Tibial nerve (tissue), 4 donors: Measurements from ENCODE around the gene OPCML. TPM values are rescaled to one million over a fixed set of nuclear protein-coding genes. Genes with fewer than 3 reads are reported as not detected.

Experiments
- DNase-seq, 2 donors: peaks; one replicate each; pipeline ENCODE4 v3.0.0-alpha.2; 2019; ENCODE audit warnings: low spot score in 2 of 2
- H3K27ac ChIP-seq, 4 donors: fragments of 200-600 bp; sonication (generic) in 3 of 4; one replicate each; pipeline ENCODE4 v1.5.1; 2017 to 2019; ENCODE audit warnings: mild to moderate bottlenecking in 1 of 4
- H3K27me3 ChIP-seq, 2 donors: fragments of 200-600 bp; sonication (generic) in 1 of 2; one replicate each; pipeline versions ENCODE4 v1.5.1 to v1.6.0; 2017 to 2019
- H3K36me3 ChIP-seq, 3 donors: fragments of 200-600 bp; sonication (generic); one replicate each; pipeline ENCODE4 v1.5.1; 2018 to 2019
- H3K4me1 ChIP-seq, 4 donors: fragments of 200-600 bp; sonication (generic) in 3 of 4; one replicate each; pipeline ENCODE4 v1.5.1; 2017 to 2019
- H3K4me3 ChIP-seq, 4 donors: fragments of 200-600 bp; sonication (generic) in 3 of 4; one replicate each; pipeline ENCODE4 v1.5.1; 2017 to 2019; ENCODE audit warnings: mild to moderate bottlenecking in 1 of 4, moderate library complexity in 1 of 4
- H3K9me3 ChIP-seq, 4 donors: fragments of 200-600 bp; sonication (generic) in 3 of 4; one replicate each; pipeline ENCODE4 v1.5.1; 2017 to 2019
- EP300 ChIP-seq, 2 donors: sonication (generic); formaldehyde crosslinking; IDR thresholded peaks; one replicate each; pipeline ENCODE4 v1.6.1; 2017; ENCODE audit warnings: antibody characterized with exemption in 2 of 2, mild to moderate bottlenecking in 1 of 2
- POLR2A ChIP-seq, 2 donors: fragments of 450-650 bp; IDR thresholded peaks; one replicate each; pipeline ENCODE4 v1.6.1; 2017; ENCODE audit warnings: antibody characterized with exemption in 2 of 2, mild to moderate bottlenecking in 2 of 2, moderate library complexity in 2 of 2
- WGBS, 2 donors: methylation state at CpG; one replicate each; pipeline ENCODE4 v1.1.5; 2018; 5-methylcytosine and 5-hydroxymethylcytosine counted together
- total RNA-seq, 4 donors: library from RNA; depleted of rRNA; stranded (reverse); fragments of >200 nt; gene quantifications; one replicate each; pipeline ENCODE4 v1.1.0, GENCODE V29; 2016
- TF ChIP-seq, protein P1 (sequence below), 5 experiments: fragments of 200-600 bp in 3 of 5; fragments of 450-650 bp in 2 of 5; sonication (generic) in 3 of 5; IDR thresholded peaks; one replicate each; pipeline ENCODE4 v1.5.1; 2016 to 2019; ENCODE audit warnings: antibody characterized with exemption in 5 of 5, mild to moderate bottlenecking in 3 of 5, moderate library complexity in 2 of 5

Gene OPCML
- total RNA-seq, 4 donors from 2014 or later = 1.0 to 10.8 (median 1.9) TPM

DNA sequence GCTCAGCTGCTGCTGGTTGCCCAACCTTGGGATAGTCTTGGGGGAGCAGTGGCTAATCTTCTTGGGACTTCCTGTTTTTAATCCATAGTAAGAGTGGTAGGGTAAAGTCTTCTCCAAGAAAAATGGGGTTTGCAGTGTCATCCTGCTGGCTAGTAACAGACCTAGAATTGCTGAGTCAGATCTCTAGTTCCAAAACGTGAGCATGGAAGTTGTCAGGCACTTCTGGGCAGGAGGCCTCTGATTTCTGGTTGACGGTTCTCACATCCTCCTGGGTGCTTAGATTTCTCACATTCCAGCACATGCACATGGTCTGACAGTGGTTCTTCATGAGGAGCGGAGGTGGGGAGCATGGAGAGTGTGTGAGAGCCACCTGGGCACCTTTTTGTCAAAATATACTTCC lies 410.0 kb downstream of the OPCML start:
- Histone ChIP-seq H3K4me1 (no peaks in the 10 kb centered on the region), H3K36me3 (no peaks in the 10 kb centered on the region), H3K27ac (no peak overlapping the region), H3K9me3 (no peaks in the 10 kb centered on the region), H3K4me3 (no peak overlapping the region), H3K27me3 (no peaks in the 10 kb centered on the region)
- DNase-seq = no peak
- WGBS, 2 donors = 13 to 27% methylated on average over 3 of the region's 3 CpGs
- no peak for TF ChIP-seq EP300 (IDR thresholded peaks at IDR 0.05)
- TF ChIP-seq, protein P1, sequence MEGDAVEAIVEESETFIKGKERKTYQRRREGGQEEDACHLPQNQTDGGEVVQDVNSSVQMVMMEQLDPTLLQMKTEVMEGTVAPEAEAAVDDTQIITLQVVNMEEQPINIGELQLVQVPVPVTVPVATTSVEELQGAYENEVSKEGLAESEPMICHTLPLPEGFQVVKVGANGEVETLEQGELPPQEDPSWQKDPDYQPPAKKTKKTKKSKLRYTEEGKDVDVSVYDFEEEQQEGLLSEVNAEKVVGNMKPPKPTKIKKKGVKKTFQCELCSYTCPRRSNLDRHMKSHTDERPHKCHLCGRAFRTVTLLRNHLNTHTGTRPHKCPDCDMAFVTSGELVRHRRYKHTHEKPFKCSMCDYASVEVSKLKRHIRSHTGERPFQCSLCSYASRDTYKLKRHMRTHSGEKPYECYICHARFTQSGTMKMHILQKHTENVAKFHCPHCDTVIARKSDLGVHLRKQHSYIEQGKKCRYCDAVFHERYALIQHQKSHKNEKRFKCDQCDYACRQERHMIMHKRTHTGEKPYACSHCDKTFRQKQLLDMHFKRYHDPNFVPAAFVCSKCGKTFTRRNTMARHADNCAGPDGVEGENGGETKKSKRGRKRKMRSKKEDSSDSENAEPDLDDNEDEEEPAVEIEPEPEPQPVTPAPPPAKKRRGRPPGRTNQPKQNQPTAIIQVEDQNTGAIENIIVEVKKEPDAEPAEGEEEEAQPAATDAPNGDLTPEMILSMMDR (IDR thresholded peaks at IDR 0.05) = no peak

DNA sequence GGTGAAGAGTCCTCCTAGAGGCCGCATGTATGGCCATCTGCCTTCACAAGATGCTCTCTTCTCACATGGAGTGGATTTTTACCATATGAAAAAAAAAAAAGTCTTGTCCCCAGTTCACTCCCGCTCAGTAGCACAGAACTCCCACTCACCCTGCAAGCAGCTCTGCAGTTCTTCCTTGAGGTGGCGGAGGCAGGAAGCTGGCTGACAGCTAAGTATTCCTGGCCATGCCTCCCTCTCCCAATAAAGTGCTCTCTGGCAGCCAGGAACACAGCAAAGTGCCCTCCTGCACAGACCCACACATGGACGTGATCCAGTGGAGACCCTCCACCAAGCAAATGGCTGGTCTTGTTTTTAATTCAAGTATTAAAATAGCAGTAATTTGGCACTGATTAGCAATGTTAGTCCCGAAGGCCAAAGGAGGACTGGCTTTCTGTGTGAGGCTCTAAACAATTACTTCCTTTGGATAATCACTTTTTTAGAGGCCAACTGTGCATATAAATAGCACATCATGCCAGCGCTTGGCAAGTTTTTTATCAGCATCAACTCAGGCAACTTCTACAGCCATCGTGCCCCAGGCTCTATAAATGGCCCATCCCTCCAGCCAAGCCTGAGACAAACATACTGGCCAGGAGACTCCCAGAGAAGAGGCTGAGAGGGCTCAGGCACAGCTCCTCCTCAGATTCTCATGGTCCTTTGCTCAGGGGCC lies 413.6 kb downstream of the OPCML start:
- H3K4me1 ChIP-seq = no peaks in the 10 kb centered on the region
- H3K36me3 ChIP-seq = no peaks in the 10 kb centered on the region
- TF ChIP-seq POLR2A (IDR thresholded peaks at IDR 0.05) = no peak
- TF ChIP-seq, protein P1 (IDR thresholded peaks at IDR 0.05) = no peak
- TF ChIP-seq EP300 (IDR thresholded peaks at IDR 0.05) = no peak
- no peaks in the 10 kb centered on the region for H3K27me3 ChIP-seq
- H3K4me3 ChIP-seq = no peak overlapping the region
- no peaks in the 10 kb centered on the region for H3K9me3 ChIP-seq
- DNase-seq = no peak
- H3K27ac ChIP-seq = no peak overlapping the region
- 69 to 70% methylated on average over 7 of the region's 7 CpGs for WGBS, 2 donors

GRCh38 chr11:133115099-133115498 lies 417.2 kb downstream of the OPCML start:
- 90 to 92% methylated on average over 7 of the region's 7 CpGs for WGBS, 2 donors
- Histone ChIP-seq H3K27ac (no peak overlapping the region), H3K27me3 (no peaks in the 10 kb centered on the region), H3K4me3 (no peak overlapping the region), H3K36me3 (no peaks in the 10 kb centered on the region), H3K4me1 (no peaks in the 10 kb centered on the region), H3K9me3 (peaks cover 0 to 5% (median 0%) of the 10 kb centered on the region in 4 donors)
- TF ChIP-seq, protein P1 (IDR thresholded peaks at IDR 0.05) = no peak
- TF ChIP-seq EP300 (IDR thresholded peaks at IDR 0.05) (no peak), POLR2A (IDR thresholded peaks at IDR 0.05) (no peak)
- DNase-seq = no peak

DNA sequence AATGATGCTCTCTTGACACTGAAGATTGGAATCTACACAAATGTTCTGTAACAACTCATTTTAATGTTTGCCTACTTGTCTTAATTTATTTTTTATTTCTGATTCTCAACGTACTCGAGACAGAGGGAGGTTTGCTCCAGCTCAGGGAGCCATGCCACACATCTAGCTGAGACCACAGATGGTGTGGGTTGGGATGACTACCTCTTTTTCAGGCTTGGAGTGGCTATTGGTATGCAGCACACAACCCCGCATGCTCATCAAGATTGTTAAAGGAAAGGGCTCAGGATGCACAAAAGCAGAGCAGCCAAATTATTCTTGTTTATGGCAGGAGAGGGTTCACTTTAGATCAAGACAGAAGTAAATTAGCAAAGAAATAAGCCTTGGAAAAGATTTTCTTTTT lies 424.5 kb downstream of the OPCML start:
- DNase-seq = no peak
- Histone ChIP-seq H3K4me3 (no peak overlapping the region), H3K27ac (no peak overlapping the region), H3K36me3 (no peaks in the 10 kb centered on the region), H3K27me3 (no peaks in the 10 kb centered on the region), H3K4me1 (no peaks in the 10 kb centered on the region), H3K9me3 (peaks cover 0 to 3% (median 0%) of the 10 kb centered on the region in 4 donors)
- WGBS, 2 donors = 68 to 72% methylated on average over 3 of the region's 3 CpGs
- TF ChIP-seq EP300 (IDR thresholded peaks at IDR 0.05) (no peak), POLR2A (IDR thresholded peaks at IDR 0.05) (no peak)
- TF ChIP-seq, protein P1 (IDR thresholded peaks at IDR 0.05) = no peak

GRCh38 chr11:133107136-133107535 lies 425.2 kb downstream of the OPCML start:
- Histone ChIP-seq H3K4me1 (no peaks in the 10 kb centered on the region), H3K36me3 (no peaks in the 10 kb centered on the region), H3K4me3 (no peak overlapping the region), H3K27me3 (no peaks in the 10 kb centered on the region), H3K9me3 (no peaks in the 10 kb centered on the region), H3K27ac (no peak overlapping the region)
- TF ChIP-seq POLR2A (IDR thresholded peaks at IDR 0.05) (no peak), EP300 (IDR thresholded peaks at IDR 0.05) (no peak)
- TF ChIP-seq, protein P1 (IDR thresholded peaks at IDR 0.05) = no peak
- 78 to 81% methylated on average over 4 of the region's 4 CpGs for WGBS, 2 donors
- DNase-seq = no peak
